HG02623 (cell line): ENCODE measurements around the gene GSN.

Experiments
- ATAC-seq: cut with Tn5 transposase; IDR thresholded peaks from one replicate; pipeline ENCODE4 v1.9.1; 2021; ENCODE audit warnings: moderate library complexity; ENCODE audit not compliant: unreplicated experiment

Gene GSN

GRCh38 chr9:121348221-121348620 is 80.3 kb downstream of the GSN start:
- no peak for ATAC-seq

- ATAC-seq: no peak
These were observed 81.0 kb downstream of the GSN start for GRCh38 chr9:121349009-121349408.

- no peak for ATAC-seq
These were observed 82.1 kb downstream of the GSN start for GRCh38 chr9:121350036-121350435.

- ATAC-seq: no peak
These were observed 83.1 kb downstream of the GSN start for GRCh38 chr9:121350993-121351561.

GRCh38 chr9:121353241-121354061 is 85.5 kb downstream of the GSN start:
- ATAC-seq: peak; percentile 95

- ATAC-seq: no peak
These were observed 86.2 kb downstream of the GSN start for GRCh38 chr9:121354141-121354540.

- ATAC-seq: no peak
These were observed 86.8 kb downstream of the GSN start for GRCh38 chr9:121354762-121355161.

GRCh38 chr9:121357011-121357410 is 89.0 kb downstream of the GSN start:
- ATAC-seq: no peak

GRCh38 chr9:121358751-121359150 is 90.8 kb downstream of the GSN start:
- no peak for ATAC-seq

- no peak for ATAC-seq
These were observed 91.7 kb downstream of the GSN start for GRCh38 chr9:121359351-121360294.

GRCh38 chr9:121360601-121361374 is 92.8 kb downstream of the GSN start:
- ATAC-seq: no peak

GRCh38 chr9:121362813-121363621 is 95.1 kb downstream of the GSN start:
- ATAC-seq: no peak

GRCh38 chr9:121363622-121363961 is 95.6 kb downstream of the GSN start:
- ATAC-seq: no peak

GRCh38 chr9:121364077-121364476 is 96.1 kb downstream of the GSN start:
- ATAC-seq: no peak

GRCh38 chr9:121364886-121365285 is 96.9 kb downstream of the GSN start:
- no peak for ATAC-seq

- no peak for ATAC-seq
These were observed 97.6 kb downstream of the GSN start for GRCh38 chr9:121365564-121365963.

GRCh38 chr9:121366611-121367192 is 98.7 kb downstream of the GSN start:
- no peak for ATAC-seq

- no peak for ATAC-seq
These were observed 99.6 kb downstream of the GSN start for GRCh38 chr9:121367306-121368137.

GRCh38 chr9:121368138-121368522 is 100.2 kb downstream of the GSN start:
- ATAC-seq: no peak
